Pons (tissue), 1 donor: Measurements from ENCODE around the gene DDT.
"Not testable (repeated sequence)": the region's sequence is repeated elsewhere in the genome, so short reads cannot be mapped to it uniquely, and the experiment has no call there.

Source experiments
- DNase-seq: peaks from one replicate; pipeline ENCODE4 v3.0.0-alpha.2; 2016; ENCODE audit warnings: low spot score

Gene DDT

GRCh38 chr22:23974345-23974744, at the start of gene DDT:
Gene DDT (minus strand): TSS chr22:23974441. CDS start chr22:23974414, 27 bp downstream.
- DNase-seq, result not testable (repeated sequence)

- no peak for DNase-seq
Observed at GRCh38 chr22:24023204-24023789, 49.1 kb upstream of the DDT start.

- DNase-seq, result no peak
Observed at GRCh38 chr22:24021304-24021703, 47.1 kb upstream of the DDT start.

- no peak for DNase-seq
Observed at GRCh38 chr22:24016156-24016555, 41.9 kb upstream of the DDT start.

GRCh38 chr22:24011735-24012068, 37.5 kb upstream of the DDT start:
- DNase-seq, result no peak

GRCh38 chr22:24010018-24010391, 35.8 kb upstream of the DDT start:
- no peak for DNase-seq

GRCh38 chr22:24009227-24010017, 35.2 kb upstream of the DDT start:
- DNase-seq, result no peak

- DNase-seq, result no peak
Observed at GRCh38 chr22:24008381-24009226, 34.4 kb upstream of the DDT start.

GRCh38 chr22:24008022-24008283, 33.7 kb upstream of the DDT start:
- DNase-seq, result no peak

GRCh38 chr22:24007253-24008021, 33.2 kb upstream of the DDT start:
- no peak for DNase-seq

GRCh38 chr22:24006914-24007214, 32.6 kb upstream of the DDT start:
- DNase-seq, result no peak

- DNase-seq, result no peak
Observed at GRCh38 chr22:24006207-24006913, 32.1 kb upstream of the DDT start.

- DNase-seq, result no peak
Observed at GRCh38 chr22:24005201-24005600, 31.0 kb upstream of the DDT start, which contains the start of gene GSTT4. Gene GSTT4 (minus strand): TSS chr22:24005453. CDS start chr22:24005356, 97 bp downstream.

- DNase-seq, result no peak
Observed at GRCh38 chr22:24003887-24004286, 29.6 kb upstream of the DDT start.

- DNase-seq, result no peak
Observed at GRCh38 chr22:24002851-24003250, 28.6 kb upstream of the DDT start.

- no peak for DNase-seq
Observed at GRCh38 chr22:24002272-24002671, 28.0 kb upstream of the DDT start.

- DNase-seq, result no peak
Observed at GRCh38 chr22:24001314-24001713, 27.1 kb upstream of the DDT start.

GRCh38 chr22:23999779-24000178, 25.5 kb upstream of the DDT start:
- DNase-seq, result not testable (repeated sequence)

- DNase-seq, result no peak
Observed at GRCh38 chr22:23997092-23997491, 22.9 kb upstream of the DDT start.

- DNase-seq, result not testable (repeated sequence)
Observed at GRCh38 chr22:23993581-23994177, 19.4 kb upstream of the DDT start.

GRCh38 chr22:23993080-23993479, 18.8 kb upstream of the DDT start:
- not testable (repeated sequence) for DNase-seq
